Ramos (cell line): ENCODE results near the gene TTLL5.

Experiments used
- in situ Hi-C: fragments of 300-500 bp; cut with MboI; formaldehyde crosslinking; loops from one replicate; pipeline ENCODE4 v1.14.3; 2022; ENCODE audit warnings: low sequenced_read_pairs; ENCODE audit not compliant: unreplicated experiment

The TTLL5 gene

GRCh38 chr14:75724414-75725204, 63.6 kb downstream of the TTLL5 start:
- in situ Hi-C loops = no loop called here

- in situ Hi-C loops = no loop called here
Observed at GRCh38 chr14:75725481-75725880, 64.4 kb downstream of the TTLL5 start.

GRCh38 chr14:75726321-75726720, 65.3 kb downstream of the TTLL5 start:
- in situ Hi-C loops = no loop called here

- in situ Hi-C loops = no loop called here
Observed at GRCh38 chr14:75727124-75727523, 66.1 kb downstream of the TTLL5 start.

- in situ Hi-C loops = no loop called here
Observed at GRCh38 chr14:75732888-75733287, 71.8 kb downstream of the TTLL5 start.

- in situ Hi-C loops = no loop called here
Observed at GRCh38 chr14:75734854-75735253, 73.8 kb downstream of the TTLL5 start.

- in situ Hi-C loops = no loop called here
Observed at GRCh38 chr14:75736845-75737485, 75.9 kb downstream of the TTLL5 start.

- in situ Hi-C loops = no loop called here
Observed at GRCh38 chr14:75738192-75738591, 77.1 kb downstream of the TTLL5 start.

- in situ Hi-C loops = no loop called here
Observed at GRCh38 chr14:75742867-75743266, 81.8 kb downstream of the TTLL5 start.

GRCh38 chr14:75747899-75748298, 86.9 kb downstream of the TTLL5 start:
- in situ Hi-C loops = no loop called here

GRCh38 chr14:75748336-75748735, 87.3 kb downstream of the TTLL5 start:
- in situ Hi-C loops = no loop called here

- in situ Hi-C loops = no loop called here
Observed at GRCh38 chr14:75751296-75751695, 90.2 kb downstream of the TTLL5 start.

GRCh38 chr14:75752086-75752485, 91.0 kb downstream of the TTLL5 start:
- in situ Hi-C loops = no loop called here

GRCh38 chr14:75752907-75753594, 92.0 kb downstream of the TTLL5 start:
- in situ Hi-C loops = no loop called here

GRCh38 chr14:75753696-75754095, 92.7 kb downstream of the TTLL5 start:
- in situ Hi-C loops = no loop called here

- in situ Hi-C loops = no loop called here
Observed at GRCh38 chr14:75757644-75758402, 96.8 kb downstream of the TTLL5 start.

GRCh38 chr14:75764020-75764419, 103.0 kb downstream of the TTLL5 start:
- in situ Hi-C loops = no loop called here

GRCh38 chr14:75769047-75769685, 108.1 kb downstream of the TTLL5 start:
- in situ Hi-C loops = no loop called here

- in situ Hi-C loops = no loop called here
Observed at GRCh38 chr14:75770635-75771034, 109.6 kb downstream of the TTLL5 start.

- in situ Hi-C loops = no loop called here
Observed at GRCh38 chr14:75771595-75771994, 110.5 kb downstream of the TTLL5 start.
